ENCODE measurements around the gene LRRIQ4. TPM values are rescaled to one million over a fixed set of nuclear protein-coding genes. Genes with fewer than 3 reads are reported as not detected.
A peak's percentile ranks its signal among the peaks of the same experiment; 100 is the strongest.

Gene LRRIQ4
- total RNA-seq, 1 donor from 2014 or later, result not detected

DNA sequence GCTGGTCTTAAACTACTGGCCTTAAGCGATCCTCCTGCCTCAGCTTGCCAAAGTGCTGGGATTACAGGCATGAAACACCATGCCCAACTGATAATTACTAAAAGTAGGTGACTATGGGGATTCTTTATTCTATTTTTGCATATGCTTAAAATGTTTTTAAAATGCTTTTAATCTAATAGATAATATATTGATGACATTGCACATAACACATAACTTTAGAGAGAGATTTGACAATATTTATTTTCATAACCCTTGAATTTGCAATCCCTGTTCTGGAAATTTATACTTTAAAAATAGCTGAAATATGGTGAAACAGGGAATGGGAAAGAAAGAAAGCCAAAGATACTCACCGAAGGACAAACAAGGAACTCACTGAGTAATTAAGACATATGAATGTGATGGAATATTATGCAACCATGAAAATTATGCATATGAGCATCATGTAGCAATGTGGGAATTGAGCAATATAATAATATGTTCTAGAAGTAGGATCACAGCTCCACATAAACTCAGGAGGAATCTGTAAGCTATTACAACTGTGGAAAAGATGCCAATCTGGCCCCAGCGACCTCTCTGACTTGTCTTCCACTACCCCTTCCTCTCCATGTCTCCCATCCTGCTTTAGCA lies 55.0 kb downstream of the LRRIQ4 start:
- no peaks in the 10 kb centered on the region for H3K9me3 Mint-ChIP-seq
- H3K27me3 Mint-ChIP-seq, result no peaks in the 10 kb centered on the region
- DNase-seq (ENCODE audit: extremely low spot score, unreplicated experiment), result no peak
- no peaks in the 10 kb centered on the region for H3K36me3 Mint-ChIP-seq
- H3K27ac Mint-ChIP-seq, result no peak overlapping the region
- TF ChIP-seq, protein P1, sequence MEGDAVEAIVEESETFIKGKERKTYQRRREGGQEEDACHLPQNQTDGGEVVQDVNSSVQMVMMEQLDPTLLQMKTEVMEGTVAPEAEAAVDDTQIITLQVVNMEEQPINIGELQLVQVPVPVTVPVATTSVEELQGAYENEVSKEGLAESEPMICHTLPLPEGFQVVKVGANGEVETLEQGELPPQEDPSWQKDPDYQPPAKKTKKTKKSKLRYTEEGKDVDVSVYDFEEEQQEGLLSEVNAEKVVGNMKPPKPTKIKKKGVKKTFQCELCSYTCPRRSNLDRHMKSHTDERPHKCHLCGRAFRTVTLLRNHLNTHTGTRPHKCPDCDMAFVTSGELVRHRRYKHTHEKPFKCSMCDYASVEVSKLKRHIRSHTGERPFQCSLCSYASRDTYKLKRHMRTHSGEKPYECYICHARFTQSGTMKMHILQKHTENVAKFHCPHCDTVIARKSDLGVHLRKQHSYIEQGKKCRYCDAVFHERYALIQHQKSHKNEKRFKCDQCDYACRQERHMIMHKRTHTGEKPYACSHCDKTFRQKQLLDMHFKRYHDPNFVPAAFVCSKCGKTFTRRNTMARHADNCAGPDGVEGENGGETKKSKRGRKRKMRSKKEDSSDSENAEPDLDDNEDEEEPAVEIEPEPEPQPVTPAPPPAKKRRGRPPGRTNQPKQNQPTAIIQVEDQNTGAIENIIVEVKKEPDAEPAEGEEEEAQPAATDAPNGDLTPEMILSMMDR (conservative IDR thresholded peaks at IDR 0.05), result no peak
- H3K4me1 Mint-ChIP-seq (ENCODE audit: unreplicated experiment), result peaks cover 16% of the 10 kb centered on the region
- no peak overlapping the region for H3K4me3 Mint-ChIP-seq

DNA sequence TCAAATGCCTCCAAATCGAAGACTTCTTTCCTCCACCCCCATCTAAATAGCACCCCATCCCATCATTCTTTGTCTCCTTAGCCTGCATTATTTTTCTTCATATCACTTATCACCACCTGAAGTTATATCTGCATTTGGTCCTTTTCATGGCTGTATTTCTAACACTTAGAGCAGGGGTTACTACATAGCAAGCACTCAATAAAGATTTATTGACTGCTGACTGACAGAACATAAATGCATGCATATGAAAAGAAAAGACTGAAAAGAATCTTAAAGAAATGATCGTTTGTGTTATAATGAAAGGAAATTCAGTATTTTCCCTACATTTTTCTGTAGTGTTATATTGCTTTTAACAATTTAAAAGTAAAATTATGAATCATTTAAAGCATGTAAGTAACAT lies 55.7 kb downstream of the LRRIQ4 start:
- peaks cover 16% of the 10 kb centered on the region for H3K4me1 Mint-ChIP-seq (ENCODE audit: unreplicated experiment)
- no peaks in the 10 kb centered on the region for H3K36me3 Mint-ChIP-seq
- H3K4me3 Mint-ChIP-seq, result no peak overlapping the region
- no peaks in the 10 kb centered on the region for H3K9me3 Mint-ChIP-seq
- DNase-seq (ENCODE audit: extremely low spot score, unreplicated experiment), result no peak
- TF ChIP-seq, protein P1 (conservative IDR thresholded peaks at IDR 0.05), result no peak
- H3K27ac Mint-ChIP-seq, result no peak overlapping the region
- no peaks in the 10 kb centered on the region for H3K27me3 Mint-ChIP-seq

DNA sequence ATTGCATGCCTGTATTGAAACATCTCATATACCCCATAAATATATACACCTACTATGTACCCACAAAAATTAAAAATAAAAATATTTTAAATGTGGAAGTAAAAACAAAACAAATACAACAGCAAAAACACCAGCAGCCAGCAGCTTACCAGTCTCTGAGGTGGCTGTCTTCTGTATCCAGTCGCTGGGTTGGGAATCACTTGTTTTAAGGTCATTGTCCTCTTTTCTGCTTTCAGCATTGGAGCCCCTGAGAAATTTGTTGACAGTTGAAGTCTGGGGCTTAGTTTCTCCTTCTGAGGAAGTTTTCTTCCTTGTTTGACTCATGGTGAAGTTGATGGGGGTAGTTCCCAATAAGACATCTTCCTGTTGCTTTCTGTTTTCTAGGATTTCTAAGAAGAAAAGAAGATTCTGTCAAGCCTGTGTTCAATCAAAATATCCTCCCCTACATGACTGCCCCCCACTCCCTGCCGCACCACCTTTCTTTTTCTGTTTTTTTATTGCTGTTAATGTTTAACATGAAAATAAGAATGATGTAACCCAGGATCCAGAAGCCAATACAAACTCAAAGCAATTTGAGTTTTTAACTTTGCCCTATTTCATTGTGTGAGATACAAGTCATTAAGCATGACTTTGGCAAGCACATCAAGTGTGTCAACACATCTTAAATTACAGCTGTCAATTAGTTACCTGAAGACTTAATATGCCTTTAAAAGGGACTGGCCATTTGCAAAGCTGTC lies 57.0 kb downstream of the LRRIQ4 start, which contains the start of gene LRRC31:
Gene LRRC31, minus strand, starts transcription at position 452 of the 737 bp plus-strand sequence. Its CDS starts 128 bp downstream, at position 324.
- peaks cover 16% of the 10 kb centered on the region for H3K4me1 Mint-ChIP-seq (ENCODE audit: unreplicated experiment)
- peak within 1 kb of the TSS; percentile 63 for H3K27ac Mint-ChIP-seq
- peak within 1 kb of the TSS; percentile 63 for H3K4me3 Mint-ChIP-seq
- DNase-seq (ENCODE audit: extremely low spot score, unreplicated experiment), result no peak
- H3K9me3 Mint-ChIP-seq, result peaks cover 3% of the 10 kb centered on the region
- peaks cover 3% of the 10 kb centered on the region for H3K27me3 Mint-ChIP-seq
- TF ChIP-seq, protein P1 (conservative IDR thresholded peaks at IDR 0.05), result no peak
- no peaks in the 10 kb centered on the region for H3K36me3 Mint-ChIP-seq

DNA sequence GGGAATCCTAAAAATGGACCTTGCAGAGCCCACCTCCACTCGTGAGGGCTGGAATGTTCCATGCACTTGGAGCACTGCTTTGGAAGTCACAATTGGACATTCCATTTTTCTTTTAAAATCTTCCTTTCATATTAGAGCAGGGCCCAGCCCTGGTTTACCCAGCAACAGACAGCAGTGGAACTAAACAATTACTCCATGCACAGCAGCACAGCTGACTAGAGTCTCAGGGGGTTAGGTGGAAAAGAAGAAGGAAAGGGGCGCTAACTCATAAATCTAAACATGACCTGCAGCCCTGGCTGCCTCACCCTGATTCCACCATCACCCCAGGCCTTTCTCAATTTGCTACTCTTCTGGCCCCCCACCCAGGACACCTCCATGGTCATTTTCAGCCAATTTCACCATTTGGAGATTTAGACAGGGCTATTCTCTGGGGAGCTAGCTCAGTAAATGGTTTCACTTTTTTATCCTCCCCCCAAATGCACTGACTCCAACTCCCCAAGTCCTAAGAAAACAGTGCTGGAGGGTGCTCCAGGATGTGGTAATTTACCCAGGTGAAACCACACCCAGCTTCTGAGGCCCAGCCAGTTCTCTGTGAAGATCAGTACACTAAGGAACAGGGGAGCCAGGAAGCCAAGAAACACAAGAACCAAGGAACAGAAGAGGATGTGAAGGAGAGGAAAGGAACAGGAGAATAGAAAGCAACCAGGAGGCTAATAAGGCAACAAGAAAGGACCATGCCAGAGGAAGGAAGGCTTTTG lies 58.6 kb downstream of the LRRIQ4 start:
- no peak for DNase-seq (ENCODE audit: extremely low spot score, unreplicated experiment)
- no peaks in the 10 kb centered on the region for H3K36me3 Mint-ChIP-seq
- peaks cover 16% of the 10 kb centered on the region for H3K4me1 Mint-ChIP-seq (ENCODE audit: unreplicated experiment)
- TF ChIP-seq, protein P1 (conservative IDR thresholded peaks at IDR 0.05), result no peak
- H3K4me3 Mint-ChIP-seq, result no peak overlapping the region
- H3K27me3 Mint-ChIP-seq, result peaks cover 5% of the 10 kb centered on the region
- H3K27ac Mint-ChIP-seq, result no peak overlapping the region
- peaks cover 5% of the 10 kb centered on the region for H3K9me3 Mint-ChIP-seq

DNA sequence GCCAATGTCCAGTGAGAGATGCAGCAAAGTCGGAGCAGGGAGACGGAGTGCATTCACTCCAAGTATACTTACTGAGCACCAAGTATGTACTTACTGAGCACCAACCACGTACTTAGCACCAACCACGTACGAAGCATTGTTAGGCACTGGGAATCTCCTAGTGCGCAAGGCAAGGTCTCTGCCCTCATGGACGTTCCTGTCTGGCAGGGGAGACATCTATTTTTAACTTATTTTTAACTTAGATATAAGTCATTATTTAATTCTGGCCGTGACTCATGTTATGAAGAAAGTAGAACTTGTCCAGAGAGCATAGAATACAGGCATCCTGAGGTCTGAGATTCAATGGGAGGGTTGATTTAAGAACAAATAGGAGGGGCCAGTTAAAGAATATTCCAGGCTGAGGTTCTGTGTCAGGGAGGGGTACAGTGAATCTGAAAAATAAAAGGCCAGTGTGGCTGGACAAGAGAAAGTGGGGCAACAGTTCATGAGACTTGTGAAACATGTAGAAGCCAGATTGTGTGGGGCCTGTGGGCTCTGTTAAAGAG lies 66.4 kb downstream of the LRRIQ4 start:
- H3K9me3 Mint-ChIP-seq, result peaks cover 5% of the 10 kb centered on the region
- no peak overlapping the region for H3K4me3 Mint-ChIP-seq
- H3K36me3 Mint-ChIP-seq, result no peaks in the 10 kb centered on the region
- no peak overlapping the region for H3K27ac Mint-ChIP-seq
- H3K4me1 Mint-ChIP-seq (ENCODE audit: unreplicated experiment), result no peaks in the 10 kb centered on the region
- TF ChIP-seq, protein P1 (conservative IDR thresholded peaks at IDR 0.05), result no peak
- DNase-seq (ENCODE audit: extremely low spot score, unreplicated experiment), result no peak
- peaks cover 5% of the 10 kb centered on the region for H3K27me3 Mint-ChIP-seq
